Esophagus muscularis mucosa (tissue), 4 donors: Measurements from ENCODE around the gene IL1RN. TPM values are rescaled to one million over a fixed set of nuclear protein-coding genes. Genes with fewer than 3 reads are reported as not detected.

Experiments
- DNase-seq: peaks from one replicate; pipeline ENCODE4 v3.0.0-alpha.2; 2017; ENCODE audit errors: extremely low spot score
- H3K27ac ChIP-seq, 4 donors: fragments of 200-600 bp; sonication (generic); replicated peaks in 1 of 4; 1 replicate in 3 of 4; 2 replicates in 1 of 4; pipeline ENCODE4 v1.5.1; 2016 to 2019; ENCODE audit warnings: mild to moderate bottlenecking in 1 of 4
- H3K27me3 ChIP-seq, 4 donors: fragments of 200-600 bp; sonication (generic); one replicate each; pipeline versions ENCODE4 v1.5.1 to v1.6.0; 2016 to 2019
- H3K36me3 ChIP-seq, 4 donors: fragments of 200-600 bp; sonication (generic); one replicate each; pipeline ENCODE4 v1.5.1; 2016 to 2019
- H3K4me1 ChIP-seq, 4 donors: fragments of 200-600 bp; sonication (generic); one replicate each; pipeline ENCODE4 v1.5.1; 2016 to 2019
- H3K4me3 ChIP-seq, 4 donors: fragments of 200-600 bp; sonication (generic); 1 replicate in 2 of 4; 2 replicates in 2 of 4; pipeline ENCODE4 v1.5.1; 2016 to 2019; ENCODE audit warnings: mild to moderate bottlenecking in 4 of 4, moderate library complexity in 1 of 4
- H3K9me3 ChIP-seq, 4 donors: fragments of 200-600 bp; sonication (generic); 1 replicate in 3 of 4; 2 replicates in 1 of 4; pipeline ENCODE4 v1.5.1; 2016 to 2019
- EP300 ChIP-seq: sonication (generic); formaldehyde crosslinking; IDR thresholded peaks from one replicate; pipeline ENCODE4 v1.6.1; 2017; ENCODE audit warnings: antibody characterized with exemption
- POLR2A ChIP-seq: fragments of 450-650 bp; IDR thresholded peaks from one replicate; pipeline ENCODE4 v1.6.1; 2017; ENCODE audit warnings: antibody characterized with exemption, moderate library complexity, mild to moderate bottlenecking, low read depth
- POLR2AphosphoS5 ChIP-seq, 2 donors: sonication (generic); formaldehyde crosslinking; IDR thresholded peaks; one replicate each; pipeline ENCODE4 v1.6.1; 2017; ENCODE audit warnings: antibody characterized with exemption in 2 of 2
- WGBS: methylation state at CpG from one replicate; pipeline ENCODE4 v1.1.5; 2018; 5-methylcytosine and 5-hydroxymethylcytosine counted together
- intact Hi-C: fragments of 100-400 bp; cut with DNase I; formaldehyde crosslinking; loops from one replicate; pipeline ENCODE4 v1.15.1; 2023
- total RNA-seq, 4 donors: library from RNA; depleted of rRNA; stranded (reverse); fragments of >200 nt; gene quantifications; one replicate each; pipeline versions ENCODE4 v1.1.0 to v1.2.1, GENCODE V29; 2016
- TF ChIP-seq, protein P1 (sequence below), 3 experiments: fragments of 200-600 bp in 2 of 3; fragments of 450-650 bp in 1 of 3; sonication (generic) in 2 of 3; IDR thresholded peaks; one replicate each; pipeline ENCODE4 v1.5.1; 2017 to 2019; ENCODE audit warnings: antibody characterized with exemption in 3 of 3, mild to moderate bottlenecking in 2 of 3, moderate library complexity in 1 of 3

IL1RN gene
- total RNA-seq, 4 donors from 2014 or later: 0.40 to 4.1 (median 0.83) TPM; not detected in 1

DNA sequence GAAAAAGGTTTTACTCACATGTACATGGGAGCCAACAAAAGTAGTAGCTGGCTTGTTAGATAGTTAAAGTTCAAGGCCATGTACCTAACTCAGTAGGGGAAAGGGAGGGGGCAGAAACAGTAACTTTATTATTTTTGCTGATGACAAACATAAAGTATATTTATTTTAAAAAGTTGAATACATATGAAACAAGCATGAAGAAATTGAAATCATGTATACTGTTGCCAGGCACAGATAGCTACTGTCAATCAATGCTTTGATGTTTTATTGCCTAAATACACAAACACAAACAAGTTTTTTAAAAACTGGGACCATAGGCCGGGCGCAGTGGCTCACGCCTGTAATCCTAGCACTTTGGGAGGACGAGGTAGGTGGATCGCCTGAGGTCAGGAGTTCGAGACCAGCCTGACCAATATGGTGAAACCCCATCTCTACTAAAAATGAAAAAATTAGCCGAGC, 38.8 kb downstream of the IL1RN start:
- no peak for DNase-seq
- TF ChIP-seq POLR2AphosphoS5 (IDR thresholded peaks at IDR 0.05) (no peak), EP300 (no peak), POLR2A (no peak)
- TF ChIP-seq, protein P1, sequence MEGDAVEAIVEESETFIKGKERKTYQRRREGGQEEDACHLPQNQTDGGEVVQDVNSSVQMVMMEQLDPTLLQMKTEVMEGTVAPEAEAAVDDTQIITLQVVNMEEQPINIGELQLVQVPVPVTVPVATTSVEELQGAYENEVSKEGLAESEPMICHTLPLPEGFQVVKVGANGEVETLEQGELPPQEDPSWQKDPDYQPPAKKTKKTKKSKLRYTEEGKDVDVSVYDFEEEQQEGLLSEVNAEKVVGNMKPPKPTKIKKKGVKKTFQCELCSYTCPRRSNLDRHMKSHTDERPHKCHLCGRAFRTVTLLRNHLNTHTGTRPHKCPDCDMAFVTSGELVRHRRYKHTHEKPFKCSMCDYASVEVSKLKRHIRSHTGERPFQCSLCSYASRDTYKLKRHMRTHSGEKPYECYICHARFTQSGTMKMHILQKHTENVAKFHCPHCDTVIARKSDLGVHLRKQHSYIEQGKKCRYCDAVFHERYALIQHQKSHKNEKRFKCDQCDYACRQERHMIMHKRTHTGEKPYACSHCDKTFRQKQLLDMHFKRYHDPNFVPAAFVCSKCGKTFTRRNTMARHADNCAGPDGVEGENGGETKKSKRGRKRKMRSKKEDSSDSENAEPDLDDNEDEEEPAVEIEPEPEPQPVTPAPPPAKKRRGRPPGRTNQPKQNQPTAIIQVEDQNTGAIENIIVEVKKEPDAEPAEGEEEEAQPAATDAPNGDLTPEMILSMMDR (IDR thresholded peaks at IDR 0.05): no peak
- intact Hi-C loops: no loop called here
- no peak overlapping the region for H3K27ac ChIP-seq
- H3K4me3 ChIP-seq: no peak overlapping the region
- H3K9me3 ChIP-seq: no peaks in the 10 kb centered on the region
- WGBS: 89% methylated on average over 7 of the region's 7 CpGs
- H3K36me3 ChIP-seq: no peaks in the 10 kb centered on the region
- H3K4me1 ChIP-seq: no peaks in the 10 kb centered on the region
- no peaks in the 10 kb centered on the region for H3K27me3 ChIP-seq

DNA sequence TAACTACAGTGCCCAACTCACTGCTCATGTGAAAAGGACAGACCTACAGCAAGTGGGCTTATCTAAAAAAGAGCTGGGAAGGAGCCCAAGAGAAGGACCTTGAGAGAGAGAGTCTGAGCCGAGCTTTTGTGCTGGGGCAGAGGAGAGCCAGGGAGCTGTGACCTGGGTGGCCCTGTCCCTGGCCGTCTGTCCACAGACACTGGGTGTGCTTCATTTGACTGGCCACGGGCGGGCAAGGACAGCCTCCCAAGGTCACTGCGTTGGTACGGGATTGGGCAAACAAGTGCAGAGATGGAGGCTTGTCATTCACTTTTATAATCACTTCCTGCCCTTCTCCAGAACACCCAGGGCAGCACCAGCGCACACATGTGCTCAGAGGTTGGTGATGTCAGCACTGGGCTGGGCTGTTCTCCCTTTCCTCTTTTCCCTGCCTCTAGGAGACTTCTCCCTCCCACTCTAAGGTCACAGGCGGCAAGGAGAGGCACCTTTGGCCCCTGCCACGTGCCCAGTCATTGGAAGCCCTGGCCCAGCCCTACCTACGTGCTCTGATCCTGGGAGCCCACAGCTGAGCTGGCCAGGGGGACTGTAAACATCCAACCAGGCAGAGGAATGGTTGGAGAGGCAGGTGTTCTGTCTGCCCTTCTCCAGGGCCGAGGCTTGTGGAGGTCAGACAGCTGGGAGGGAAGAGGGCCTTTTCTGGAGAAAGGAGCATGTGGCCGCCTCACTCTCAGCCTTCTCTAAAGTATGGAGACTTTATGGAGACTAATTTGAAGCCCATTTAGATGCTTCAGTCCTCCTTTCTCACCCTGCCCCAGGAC, 39.9 kb downstream of the IL1RN start:
- no peak overlapping the region for H3K27ac ChIP-seq
- H3K27me3 ChIP-seq: no peaks in the 10 kb centered on the region
- H3K36me3 ChIP-seq: no peaks in the 10 kb centered on the region
- no peak for DNase-seq
- intact Hi-C loops: no loop called here
- H3K4me1 ChIP-seq: no peaks in the 10 kb centered on the region
- no peaks in the 10 kb centered on the region for H3K9me3 ChIP-seq
- 73% methylated on average over 10 of the region's 12 CpGs for WGBS
- TF ChIP-seq POLR2AphosphoS5 (IDR thresholded peaks at IDR 0.05) (no peak), POLR2A (no peak), EP300 (no peak)
- TF ChIP-seq, protein P1 (IDR thresholded peaks at IDR 0.05): no peak
- no peak overlapping the region for H3K4me3 ChIP-seq

DNA sequence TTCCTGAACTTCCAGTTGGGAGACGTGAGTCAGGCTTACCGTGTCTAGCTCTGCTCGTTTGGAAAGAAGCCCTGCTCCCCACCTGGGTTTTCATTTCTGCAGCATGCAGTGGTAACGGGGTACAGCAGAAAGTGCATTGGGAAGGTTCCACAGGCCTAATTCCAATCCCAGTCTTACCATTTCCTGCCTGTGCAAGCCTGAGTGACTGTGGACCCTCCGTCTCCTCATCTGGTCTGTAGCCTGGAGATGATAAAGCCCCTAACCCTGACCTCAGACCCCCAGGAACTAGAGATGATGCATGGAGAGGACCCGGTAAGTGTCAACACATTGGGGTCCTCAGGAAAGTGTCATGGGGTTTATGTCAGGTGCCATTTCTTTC, 40.6 kb downstream of the IL1RN start:
- no peaks in the 10 kb centered on the region for H3K4me1 ChIP-seq
- WGBS: 100% methylated on average over 1 of the region's 6 CpGs
- H3K27me3 ChIP-seq: no peaks in the 10 kb centered on the region
- H3K4me3 ChIP-seq: no peak overlapping the region
- no peaks in the 10 kb centered on the region for H3K36me3 ChIP-seq
- DNase-seq: no peak
- TF ChIP-seq EP300: no peak
- TF ChIP-seq POLR2A: no peak
- TF ChIP-seq POLR2AphosphoS5 (IDR thresholded peaks at IDR 0.05): no peak
- TF ChIP-seq, protein P1 (IDR thresholded peaks at IDR 0.05): no peak
- intact Hi-C loops: no loop called here
- H3K9me3 ChIP-seq: no peaks in the 10 kb centered on the region
- no peak overlapping the region for H3K27ac ChIP-seq

DNA sequence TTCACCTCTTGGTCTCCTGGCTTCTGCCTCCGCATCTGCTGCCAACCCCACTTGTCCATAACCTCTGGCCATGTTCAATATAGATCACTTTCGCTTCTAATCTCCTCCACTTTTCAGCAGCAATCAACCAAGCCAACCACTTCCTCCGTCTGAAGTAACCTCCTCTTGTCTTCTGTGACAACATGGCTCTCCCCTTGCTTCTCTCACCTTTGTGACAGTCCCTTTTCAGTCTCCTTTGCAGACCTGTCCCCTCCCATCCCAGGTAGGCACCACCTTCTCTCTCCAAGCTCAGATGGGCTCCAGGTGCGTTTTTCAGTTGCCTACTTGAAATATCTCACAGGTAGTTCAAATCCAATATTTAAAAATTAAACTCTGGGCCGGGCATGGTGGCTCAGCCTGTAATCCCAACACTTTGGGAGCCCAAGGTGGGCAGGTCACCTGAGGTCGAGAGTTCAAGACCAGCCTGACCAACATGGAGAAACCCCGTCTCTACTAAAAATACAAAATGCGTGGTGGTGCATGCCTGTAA, 41.7 kb downstream of the IL1RN start:
- Histone ChIP-seq H3K36me3 (no peaks in the 10 kb centered on the region), H3K9me3 (no peaks in the 10 kb centered on the region), H3K4me1 (no peaks in the 10 kb centered on the region), H3K27me3 (no peaks in the 10 kb centered on the region), H3K27ac (no peak overlapping the region), H3K4me3 (no peak overlapping the region)
- no peak for DNase-seq
- intact Hi-C loops: no loop called here
- TF ChIP-seq, protein P1 (IDR thresholded peaks at IDR 0.05): no peak
- TF ChIP-seq POLR2AphosphoS5 (IDR thresholded peaks at IDR 0.05): no peak
- no peak for TF ChIP-seq EP300
- no peak for TF ChIP-seq POLR2A
- 93% methylated on average over 8 of the region's 8 CpGs for WGBS

DNA sequence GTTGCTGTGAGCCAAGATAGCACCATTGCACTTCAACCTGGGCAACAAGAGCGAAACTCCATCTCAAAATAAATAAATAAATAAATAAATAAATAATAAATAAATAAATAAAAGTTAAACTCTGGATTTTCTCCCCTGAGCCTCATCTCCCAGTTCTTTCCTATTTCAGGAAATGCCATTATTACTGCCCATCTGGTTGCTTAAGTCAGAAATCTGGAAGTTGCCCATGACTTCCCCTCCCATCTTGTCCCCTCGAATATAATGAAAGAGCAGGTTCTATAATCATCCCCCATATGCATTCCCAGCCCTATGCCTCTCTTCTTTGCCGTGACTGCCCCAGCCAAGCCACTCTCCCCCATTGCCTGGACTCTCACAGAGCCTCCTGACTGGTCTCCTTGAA, 42.2 kb downstream of the IL1RN start:
- no peaks in the 10 kb centered on the region for H3K27me3 ChIP-seq
- no peak overlapping the region for H3K4me3 ChIP-seq
- H3K36me3 ChIP-seq: no peaks in the 10 kb centered on the region
- no peak overlapping the region for H3K27ac ChIP-seq
- H3K9me3 ChIP-seq: no peaks in the 10 kb centered on the region
- DNase-seq: no peak
- intact Hi-C loops: no loop called here
- no peak for TF ChIP-seq POLR2AphosphoS5 (IDR thresholded peaks at IDR 0.05)
- TF ChIP-seq POLR2A: no peak
- no peak for TF ChIP-seq EP300
- TF ChIP-seq, protein P1 (IDR thresholded peaks at IDR 0.05): no peak
- no peaks in the 10 kb centered on the region for H3K4me1 ChIP-seq
- 87% methylated on average over 3 of the region's 3 CpGs for WGBS
